Fibroblast of lung (primary cell): Measurements from ENCODE around the gene LILRB4.

ENCODE experiments used
- CTCF ChIP-seq, 2 donors: IDR thresholded peaks in 1 of 2; conservative IDR thresholded peaks in 1 of 2; 1 replicate in 1 of 2; 2 replicates in 1 of 2; pipeline ENCODE4 v1.5.1; 2011 to 2012; ENCODE audit warnings: low read length in 2 of 2, control low read depth in 1 of 2, inconsistent platforms in 1 of 2, low read depth in 1 of 2, mild to moderate bottlenecking in 1 of 2
- EZH2 ChIP-seq: IDR thresholded peaks from 2 replicates; pipeline ENCODE4 v1.5.1; 2012; ENCODE audit warnings: low read length, control low read depth, mild to moderate bottlenecking; ENCODE audit errors: missing control alignments

GRCh38 chr19:54626757-54627156 lies 36.0 kb upstream of the LILRB4 start:
- no peak for TF ChIP-seq CTCF (conservative IDR thresholded peaks at IDR 0.05 in 1 of 2, IDR thresholded peaks at IDR 0.05 in 1 of 2; ENCODE audit: low read depth in 1 of 2, low read length in 2 of 2)
- no peak for TF ChIP-seq EZH2
